Lung (tissue), 12 donors: ENCODE results near the gene RO60. TPM values are rescaled to one million over a fixed set of nuclear protein-coding genes. Genes with fewer than 3 reads are reported as not detected.

Experiments
- ATAC-seq: fragments of 200-7000 bp; cut with Tn5 transposase; one replicate; pipeline ENCODE4 v1.9.1; 2020; ENCODE audit warnings: moderate number of reproducible peaks; ENCODE audit not compliant: insufficient read depth, low FRiP score
- DNase-seq, 3 donors: peaks; one replicate each; pipeline ENCODE4 v3.0.0-alpha.2; 2013 to 2017
- H3K27ac ChIP-seq, 2 donors: one replicate each; pipeline ENCODE4 v1.5.1; 2013; ENCODE audit warnings: mild to moderate bottlenecking in 2 of 2, moderate library complexity in 2 of 2, control low read depth in 1 of 2, inconsistent platforms in 1 of 2, low read depth in 1 of 2, low read length in 1 of 2
- H3K27me3 ChIP-seq, 3 donors: one replicate each; pipeline ENCODE4 v1.5.1; 2013; ENCODE audit warnings: low read length in 2 of 3; ENCODE audit not compliant: control insufficient read depth in 3 of 3, insufficient read depth in 3 of 3
- H3K36me3 ChIP-seq, 4 donors: one replicate each; pipeline ENCODE4 v1.5.1; 2013; ENCODE audit warnings: low read length in 4 of 4, mild to moderate bottlenecking in 1 of 4, moderate library complexity in 1 of 4; ENCODE audit not compliant: control insufficient read depth in 4 of 4, insufficient read depth in 4 of 4
- H3K4me1 ChIP-seq, 5 donors: one replicate each; pipeline ENCODE4 v1.5.1; 2013; ENCODE audit warnings: low read length in 5 of 5, mild to moderate bottlenecking in 2 of 5, moderate library complexity in 1 of 5; ENCODE audit not compliant: control insufficient read depth in 5 of 5, insufficient read depth in 5 of 5
- H3K4me3 ChIP-seq: one replicate; pipeline ENCODE4 v1.5.1; 2013; ENCODE audit warnings: mild to moderate bottlenecking, control low read depth, moderate library complexity
- H3K9ac ChIP-seq, 2 donors: one replicate each; pipeline ENCODE4 v1.5.1; 2013; ENCODE audit warnings: low read length in 2 of 2, control low read depth in 1 of 2; ENCODE audit not compliant: insufficient read depth in 1 of 2
- H3K9me3 ChIP-seq, 4 donors: one replicate each; pipeline ENCODE4 v1.5.1; 2013; ENCODE audit warnings: low read length in 3 of 4, mild to moderate bottlenecking in 1 of 4, moderate library complexity in 1 of 4; ENCODE audit not compliant: control insufficient read depth in 4 of 4, insufficient read depth in 3 of 4
- WGBS, 2 donors: extraction: QIAGEN DNeasy Blood & Tissue Kit; methylation state at CpG; one replicate each; pipeline ENCODE4 v1.1.7; 2013; 5-methylcytosine and 5-hydroxymethylcytosine counted together
- polyA plus RNA-seq, 2 donors: library from polyadenylated mRNA; stranded (reverse); fragments of 200-250 nt; gene quantifications; one replicate each; pipeline ENCODE4 v1.2.1, GENCODE V29; 2013
- total RNA-seq, 2 donors: library from RNA; depleted of rRNA in 1 of 2; stranded (reverse); fragments of >200 nt in 1 of 2; gene quantifications; one replicate each; pipeline ENCODE4 v1.2.1, GENCODE V29; 2014 to 2021
- TF ChIP-seq, protein P1 (sequence below): IDR thresholded peaks from 2 replicates; pipeline ENCODE4 v1.5.1; 2012; ENCODE audit warnings: mild to moderate bottlenecking; ENCODE audit errors: control extremely low read depth, extremely low read depth
- donor health status: control.
- donor health status: control.
- donor health status: Bipolar disorder and iron deficiency.
- donor health status: healthy.
- donor health status: DM: yes; HTN: yes; CAD: no.

Gene RO60
- total and polyA plus RNA-seq, 4 donors = 6.3 to 147 (median 30.5) TPM

DNA sequence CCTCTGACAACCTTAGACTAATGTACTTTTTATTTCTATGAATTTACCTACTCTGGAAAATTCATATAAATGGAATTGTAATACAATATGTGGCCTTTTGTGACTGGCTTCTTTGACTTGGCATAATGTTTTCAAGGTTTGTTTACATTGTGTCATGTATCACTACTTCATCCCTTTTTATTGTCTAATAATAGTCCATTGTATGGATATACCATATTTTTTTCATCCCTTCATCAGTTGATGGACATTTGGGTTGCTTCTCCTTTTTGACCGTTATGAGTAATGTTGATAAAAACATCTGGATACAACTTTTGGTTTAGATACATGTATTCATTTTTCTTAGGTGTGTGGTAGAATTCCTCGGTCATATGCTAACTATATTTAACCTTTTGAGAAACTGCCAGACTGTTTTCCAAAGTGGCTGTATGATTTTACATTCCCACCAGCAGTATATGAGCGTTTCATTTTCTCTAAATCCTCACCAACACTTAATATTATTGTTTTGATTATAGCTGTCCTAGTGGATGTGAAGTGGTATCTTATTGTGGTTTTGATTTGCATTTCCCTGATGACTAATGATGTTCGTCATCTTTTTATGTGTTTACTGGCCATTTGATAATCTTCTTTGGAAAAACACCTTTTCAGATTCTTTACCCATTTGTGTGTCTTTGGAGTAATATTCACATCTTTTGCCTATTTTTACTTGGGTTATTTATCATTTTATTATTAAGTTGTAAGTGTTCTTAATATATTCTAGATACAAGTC, 3.5 kb downstream of the RO60 start:
- ATAC-seq (no peak), DNase-seq (no peak)
- no peak overlapping the region for H3K9ac ChIP-seq
- H3K4me3 ChIP-seq = no peak overlapping the region
- no peak overlapping the region for H3K27ac ChIP-seq
- H3K9me3 ChIP-seq = no peaks in the 10 kb centered on the region
- TF ChIP-seq, protein P1, sequence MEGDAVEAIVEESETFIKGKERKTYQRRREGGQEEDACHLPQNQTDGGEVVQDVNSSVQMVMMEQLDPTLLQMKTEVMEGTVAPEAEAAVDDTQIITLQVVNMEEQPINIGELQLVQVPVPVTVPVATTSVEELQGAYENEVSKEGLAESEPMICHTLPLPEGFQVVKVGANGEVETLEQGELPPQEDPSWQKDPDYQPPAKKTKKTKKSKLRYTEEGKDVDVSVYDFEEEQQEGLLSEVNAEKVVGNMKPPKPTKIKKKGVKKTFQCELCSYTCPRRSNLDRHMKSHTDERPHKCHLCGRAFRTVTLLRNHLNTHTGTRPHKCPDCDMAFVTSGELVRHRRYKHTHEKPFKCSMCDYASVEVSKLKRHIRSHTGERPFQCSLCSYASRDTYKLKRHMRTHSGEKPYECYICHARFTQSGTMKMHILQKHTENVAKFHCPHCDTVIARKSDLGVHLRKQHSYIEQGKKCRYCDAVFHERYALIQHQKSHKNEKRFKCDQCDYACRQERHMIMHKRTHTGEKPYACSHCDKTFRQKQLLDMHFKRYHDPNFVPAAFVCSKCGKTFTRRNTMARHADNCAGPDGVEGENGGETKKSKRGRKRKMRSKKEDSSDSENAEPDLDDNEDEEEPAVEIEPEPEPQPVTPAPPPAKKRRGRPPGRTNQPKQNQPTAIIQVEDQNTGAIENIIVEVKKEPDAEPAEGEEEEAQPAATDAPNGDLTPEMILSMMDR = no peak
- 88 to 92% methylated on average over 4 of the region's 4 CpGs for WGBS, 2 donors
- peaks cover 0 to 9% (median 0%) of the 10 kb centered on the region in 4 donors for H3K36me3 ChIP-seq
- peaks cover 1 to 18% (median 8%) of the 10 kb centered on the region in 5 donors for H3K4me1 ChIP-seq
- H3K27me3 ChIP-seq = no peaks in the 10 kb centered on the region

DNA sequence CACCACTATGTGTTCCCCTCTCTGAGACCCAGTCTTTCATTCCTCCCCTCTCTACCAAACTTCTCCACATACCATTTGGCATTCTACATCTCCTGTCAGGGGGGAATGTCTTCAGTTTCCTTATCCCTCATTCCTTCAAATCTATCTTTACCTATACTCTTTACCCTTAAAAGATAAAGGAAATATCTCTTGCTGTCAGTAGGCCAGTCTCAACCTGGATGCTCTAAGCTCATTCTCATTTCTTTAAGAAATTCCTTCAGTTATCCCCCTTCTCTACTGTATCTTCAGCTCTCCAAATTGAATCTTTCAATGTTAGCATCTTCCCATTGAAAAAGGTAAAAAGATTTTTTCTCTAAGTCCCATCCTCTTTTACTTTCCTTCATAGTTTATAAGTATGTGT, 6.5 kb downstream of the RO60 start:
- H3K27me3 ChIP-seq = no peaks in the 10 kb centered on the region
- no peaks in the 10 kb centered on the region for H3K9me3 ChIP-seq
- H3K27ac ChIP-seq = no peak overlapping the region
- H3K4me3 ChIP-seq = no peak overlapping the region
- no peak overlapping the region for H3K9ac ChIP-seq
- peaks cover 4 to 6% (median 5%) of the 10 kb centered on the region in 4 donors for H3K36me3 ChIP-seq
- peaks cover 3 to 20% (median 6%) of the 10 kb centered on the region in 5 donors for H3K4me1 ChIP-seq
- TF ChIP-seq, protein P1 = no peak
- ATAC-seq = no peak
- DNase-seq = no peak

DNA sequence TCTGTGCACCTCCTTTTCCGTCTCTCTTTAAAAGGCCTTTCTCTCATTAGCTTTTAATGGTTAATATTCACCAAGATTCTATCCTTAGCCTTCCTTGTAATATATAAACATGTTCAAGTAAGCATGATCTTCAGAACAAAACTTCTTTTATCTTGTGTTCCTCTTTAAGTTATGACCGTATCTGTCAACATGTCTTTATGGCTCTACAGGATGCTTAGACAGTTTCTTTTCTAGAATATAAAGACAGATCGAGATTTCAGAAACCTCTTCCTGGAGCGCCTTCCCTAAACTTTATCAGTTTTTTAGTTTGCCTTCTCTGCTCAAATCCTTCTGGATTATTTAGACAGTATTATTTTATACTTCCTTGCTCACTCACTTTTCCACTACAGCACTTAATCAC, 7.2 kb downstream of the RO60 start:
- H3K36me3 ChIP-seq = peaks cover 5 to 6% (median 5%) of the 10 kb centered on the region in 4 donors
- TF ChIP-seq, protein P1 = no peak
- no peak overlapping the region for H3K27ac ChIP-seq
- 81 to 82% methylated on average over 4 of the region's 4 CpGs for WGBS, 2 donors
- ATAC-seq (no peak), DNase-seq (no peak)
- H3K4me3 ChIP-seq = no peak overlapping the region
- H3K9me3 ChIP-seq = no peaks in the 10 kb centered on the region
- H3K4me1 ChIP-seq = peaks cover 0 to 20% (median 3%) of the 10 kb centered on the region in 5 donors
- no peaks in the 10 kb centered on the region for H3K27me3 ChIP-seq
- H3K9ac ChIP-seq = no peak overlapping the region
